ENCODE measurements around the gene ATXN7L1.
"Not testable (repeated sequence)": the region's sequence is repeated elsewhere in the genome, so short reads cannot be mapped to it uniquely, and the experiment has no call there.

ATXN7L1 gene

GRCh38 chr7:105846404-105846803, 30.0 kb downstream of the ATXN7L1 start:
- CTCF ChIA-PET: no interaction called here
- TF ChIP-seq FOXA1 (IDR thresholded peaks at IDR 0.05): no peak
- no peak for TF ChIP-seq SP1 (IDR thresholded peaks at IDR 0.05)
- no peak for TF ChIP-seq SUZ12 (IDR thresholded peaks at IDR 0.05)
- no peak for TF ChIP-seq LEF1 (IDR thresholded peaks at IDR 0.05; ENCODE audit: borderline replicate concordance)
- no peak for TF ChIP-seq ARNT (IDR thresholded peaks at IDR 0.05)
- TF ChIP-seq HDGF (IDR thresholded peaks at IDR 0.05; ENCODE audit: borderline replicate concordance): no peak
- no peak for TF ChIP-seq FOXK2 (IDR thresholded peaks at IDR 0.05)
- TF ChIP-seq CTBP1 (IDR thresholded peaks at IDR 0.05; ENCODE audit: borderline replicate concordance): no peak
- no peak for TF ChIP-seq FOXM1 (IDR thresholded peaks at IDR 0.05; ENCODE audit: borderline replicate concordance)
- no peak for TF ChIP-seq NFRKB (IDR thresholded peaks at IDR 0.05)
- no peak for TF ChIP-seq TARDBP (IDR thresholded peaks at IDR 0.05)
- no peak for TF ChIP-seq ELF4 (IDR thresholded peaks at IDR 0.05)
- no peak for DNase-seq (ENCODE audit: extremely low spot score)
- POLR2A ChIA-PET: no interaction called here

- POLR2A ChIA-PET; DNase-seq (ENCODE audit: extremely low spot score); CTCF ChIA-PET: not testable (repeated sequence)
These were observed 31.7 kb downstream of the ATXN7L1 start for GRCh38 chr7:105844681-105845080.

- CTCF ChIA-PET: no interaction called here
- DNase-seq (ENCODE audit: extremely low spot score): no peak
- POLR2A ChIA-PET: no interaction called here
- TF ChIP-seq ELF4 (IDR thresholded peaks at IDR 0.05) (no peak), NFRKB (IDR thresholded peaks at IDR 0.05) (no peak), TARDBP (IDR thresholded peaks at IDR 0.05) (no peak), FOXA1 (IDR thresholded peaks at IDR 0.05) (no peak), SUZ12 (IDR thresholded peaks at IDR 0.05) (no peak), ARNT (IDR thresholded peaks at IDR 0.05) (no peak), LEF1 (IDR thresholded peaks at IDR 0.05; ENCODE audit: borderline replicate concordance) (no peak), FOXK2 (IDR thresholded peaks at IDR 0.05) (no peak), SP1 (IDR thresholded peaks at IDR 0.05) (no peak), FOXM1 (IDR thresholded peaks at IDR 0.05; ENCODE audit: borderline replicate concordance) (no peak), HDGF (IDR thresholded peaks at IDR 0.05; ENCODE audit: borderline replicate concordance) (no peak)
These were observed 34.5 kb downstream of the ATXN7L1 start for GRCh38 chr7:105841866-105842265.

GRCh38 chr7:105840981-105841749, 35.2 kb downstream of the ATXN7L1 start:
- DNase-seq (ENCODE audit: extremely low spot score): no peak
- POLR2A ChIA-PET: no interaction called here
- TF ChIP-seq HDGF (IDR thresholded peaks at IDR 0.05; ENCODE audit: borderline replicate concordance): no peak
- CTCF ChIA-PET: no interaction called here

GRCh38 chr7:105839266-105839665, 37.1 kb downstream of the ATXN7L1 start:
- TF ChIP-seq HDGF (IDR thresholded peaks at IDR 0.05; ENCODE audit: borderline replicate concordance) (no peak), BHLHE40 (IDR thresholded peaks at IDR 0.05; ENCODE audit: borderline replicate concordance) (no peak)
- ChIA-PET CTCF (interaction anchor here (0.6 kb wide), 1 partner anchor 16 kb away, joined by 8 read pairs; no protein-coding TSS in a partner anchor), POLR2A (no interaction called here)
- DNase-seq (ENCODE audit: extremely low spot score): no peak

GRCh38 chr7:105838627-105839231, 37.7 kb downstream of the ATXN7L1 start:
- ChIA-PET POLR2A (no interaction called here), CTCF (interaction anchor here (0.6 to 0.7 kb wide), 2 partner anchors 15 to 18 kb away, joined by 3 to 8 read pairs; no protein-coding TSS in a partner anchor)
- TF ChIP-seq FOXK2 (IDR thresholded peaks at IDR 0.05) (no peak), ZNF384 (IDR thresholded peaks at IDR 0.05) (no peak), FOXA1 (IDR thresholded peaks at IDR 0.05) (no peak), SP1 (IDR thresholded peaks at IDR 0.05) (no peak), ARNT (IDR thresholded peaks at IDR 0.05) (no peak), NFRKB (IDR thresholded peaks at IDR 0.05) (no peak), ELF4 (IDR thresholded peaks at IDR 0.05) (no peak), HDGF (IDR thresholded peaks at IDR 0.05; ENCODE audit: borderline replicate concordance) (no peak), FOXM1 (IDR thresholded peaks at IDR 0.05; ENCODE audit: borderline replicate concordance) (no peak), TARDBP (IDR thresholded peaks at IDR 0.05) (no peak), LEF1 (IDR thresholded peaks at IDR 0.05; ENCODE audit: borderline replicate concordance) (no peak), CTBP1 (IDR thresholded peaks at IDR 0.05; ENCODE audit: borderline replicate concordance) (no peak), PKNOX1 (IDR thresholded peaks at IDR 0.05) (no peak), BHLHE40 (IDR thresholded peaks at IDR 0.05; ENCODE audit: borderline replicate concordance) (no peak), SUZ12 (IDR thresholded peaks at IDR 0.05) (no peak), L3MBTL2 (conservative IDR thresholded peaks at IDR 0.05) (no peak)
- DNase-seq (ENCODE audit: extremely low spot score): no peak

DNA sequence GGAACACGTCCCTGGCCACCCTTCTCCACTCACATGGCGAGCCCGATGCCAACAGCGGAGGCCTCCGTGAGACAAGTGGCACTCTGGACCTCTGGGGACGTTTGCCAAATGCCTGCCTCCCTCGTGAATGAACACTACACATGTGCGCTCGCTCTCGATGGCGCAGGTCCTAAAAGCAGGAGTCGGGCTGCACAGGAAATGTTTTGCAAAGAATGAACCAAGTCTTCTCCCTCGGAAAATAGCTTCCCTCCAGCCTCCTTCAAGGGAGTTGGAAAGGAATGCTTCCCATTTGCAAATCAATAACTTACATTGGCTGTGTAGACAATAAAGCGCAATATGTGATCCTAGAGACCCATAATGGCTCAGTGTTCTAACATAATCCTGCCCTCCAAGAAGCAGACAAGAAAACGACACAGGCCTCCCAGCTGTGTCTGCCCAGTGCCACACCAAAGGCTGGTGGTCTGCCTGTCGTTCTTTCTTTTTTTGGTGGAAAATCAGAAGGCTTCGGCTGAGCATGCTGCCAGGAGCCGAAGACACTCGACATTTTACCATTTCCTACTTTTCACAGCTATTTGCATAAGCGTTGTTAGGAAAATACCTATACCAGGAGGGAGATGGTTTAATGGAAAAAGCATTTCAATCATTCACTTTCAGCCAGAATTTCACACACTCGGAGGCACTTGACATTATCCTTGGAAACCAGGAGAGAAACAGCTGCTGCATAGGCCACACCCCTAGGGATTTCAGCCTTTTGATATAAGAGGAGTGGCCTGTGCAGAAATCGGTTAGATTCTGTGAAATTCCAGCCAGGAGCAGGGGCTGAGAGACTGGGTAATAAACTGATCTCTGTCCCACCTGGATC, 38.4 kb downstream of the ATXN7L1 start:
- no peak for DNase-seq (ENCODE audit: extremely low spot score)
- ChIA-PET CTCF (interaction anchor here (0.7 kb wide), 1 partner anchor 19 kb away, joined by 3 read pairs; no protein-coding TSS in a partner anchor), POLR2A (no interaction called here)
- TF ChIP-seq FOXM1 (IDR thresholded peaks at IDR 0.05; ENCODE audit: borderline replicate concordance) (no peak), ELF4 (IDR thresholded peaks at IDR 0.05) (no peak), SP1 (IDR thresholded peaks at IDR 0.05) (no peak), SUZ12 (IDR thresholded peaks at IDR 0.05) (no peak), ARNT (IDR thresholded peaks at IDR 0.05) (no peak), L3MBTL2 (conservative IDR thresholded peaks at IDR 0.05) (no peak), FOXK2 (IDR thresholded peaks at IDR 0.05) (no peak), TARDBP (IDR thresholded peaks at IDR 0.05) (no peak)

Data from HEK293T (cell line).